HCEC 1CT (cell line): ENCODE measurements around the gene ZSCAN21.
"Not testable (repeated sequence)": the region's sequence is repeated elsewhere in the genome, so short reads cannot be mapped to it uniquely, and the experiment has no call there.

Experiments used
- DNase-seq: peaks from one replicate; pipeline ENCODE4 v3.0.0-alpha.2; 2017

The ZSCAN21 gene

DNA sequence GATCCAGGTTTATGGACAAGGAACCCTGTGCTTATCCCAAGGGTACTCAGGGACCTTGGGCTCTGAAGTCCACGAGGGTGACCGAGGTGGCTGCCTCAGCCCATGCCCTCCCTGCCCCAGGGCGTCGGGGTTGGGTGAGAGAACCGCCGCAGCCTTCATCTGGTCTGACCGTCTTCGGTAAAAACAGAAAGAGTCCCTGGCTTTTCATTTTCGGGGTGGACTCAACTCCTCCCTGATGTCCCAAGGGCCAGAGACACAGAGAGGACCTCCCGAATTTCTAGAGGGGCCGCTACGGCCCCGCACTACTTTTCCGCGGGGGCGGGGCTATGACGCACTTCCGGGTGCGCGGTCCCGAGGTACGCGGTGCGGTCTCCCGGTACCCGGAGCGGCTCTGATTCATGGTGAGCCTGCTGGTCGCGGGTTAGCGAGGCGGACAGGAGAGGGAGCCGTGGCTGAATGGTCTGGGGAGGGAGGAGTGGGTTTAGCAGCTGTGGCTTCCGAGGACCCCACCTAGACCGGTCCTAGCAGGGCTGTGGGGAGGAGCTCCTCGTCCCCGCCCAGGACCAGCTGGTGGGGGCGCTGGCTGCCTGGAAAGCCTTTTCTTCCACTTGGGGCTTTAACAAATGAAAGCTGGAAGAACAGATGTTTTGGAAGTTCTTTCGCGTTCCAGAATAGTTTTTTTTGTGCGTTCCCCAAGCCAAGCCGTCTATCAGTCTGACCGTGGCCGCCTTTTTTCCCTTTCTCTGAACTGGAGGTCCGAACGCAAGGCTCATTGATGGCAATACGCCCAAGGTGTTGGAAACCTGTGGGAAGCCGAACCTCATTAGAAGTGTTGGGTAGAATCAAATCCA is at the start of gene ZSCAN21:
Gene ZSCAN21, plus strand, starts transcription at position 334 of the 851 bp plus-strand sequence. CDS start 7,233 bp downstream, outside the sequence.
- peak; percentile 75 for DNase-seq

DNA sequence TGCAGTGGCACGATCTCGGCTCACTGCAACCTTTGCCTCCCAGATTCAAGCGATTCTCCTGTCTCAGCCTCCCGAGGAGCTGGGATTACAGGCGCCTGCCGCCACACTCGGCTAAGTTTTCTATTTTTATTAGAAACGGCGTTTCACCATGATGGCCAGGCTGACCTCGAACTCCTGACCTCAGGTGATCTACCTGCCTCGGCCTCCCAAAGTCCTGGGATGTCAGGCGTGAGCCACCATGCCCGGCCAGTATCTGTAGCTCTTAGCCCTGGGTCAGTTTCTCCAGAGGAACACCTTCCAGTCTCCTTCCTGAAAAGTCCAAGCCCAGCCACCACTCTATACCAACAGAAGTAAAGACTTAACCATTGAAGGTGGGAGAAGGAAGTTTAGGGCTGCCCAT is 49.3 kb upstream of the ZSCAN21 start:
- DNase-seq, result no peak

GRCh38 chr7:100003711-100004661 is 45.6 kb upstream of the ZSCAN21 start:
- DNase-seq, result no peak

- no peak for DNase-seq
Measured at GRCh38 chr7:100007887-100008286, 41.7 kb upstream of the ZSCAN21 start.

DNA sequence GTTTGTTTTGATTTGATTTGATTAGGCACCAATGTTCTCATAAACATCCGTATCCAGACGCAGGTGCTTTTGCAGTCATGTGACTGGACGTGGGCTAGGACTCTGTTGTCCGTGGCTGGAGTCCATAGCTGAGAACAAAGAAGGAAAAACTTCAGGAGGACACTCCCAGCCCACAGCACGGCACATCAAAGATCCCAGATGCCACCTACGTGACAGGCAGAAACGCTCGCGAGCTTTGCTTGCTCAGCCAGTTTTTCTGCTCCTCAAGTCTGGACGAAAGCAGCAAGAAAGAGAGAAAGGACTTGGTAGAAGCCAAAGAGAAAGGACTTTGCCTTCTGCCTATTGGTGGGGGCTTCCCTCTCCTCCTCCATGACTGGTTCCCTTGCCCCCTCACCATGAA is 41.0 kb upstream of the ZSCAN21 start:
- no peak for DNase-seq

- not testable (repeated sequence) for DNase-seq
Measured at GRCh38 chr7:100009952-100010351, 39.6 kb upstream of the ZSCAN21 start.

- DNase-seq, result no peak
Measured at GRCh38 chr7:100010901-100011300, 38.7 kb upstream of the ZSCAN21 start.

GRCh38 chr7:100011516-100011915 is 38.1 kb upstream of the ZSCAN21 start:
- DNase-seq, result no peak

GRCh38 chr7:100012385-100013327 is 36.9 kb upstream of the ZSCAN21 start:
- DNase-seq, result peak; percentile 9

- DNase-seq, result no peak
Measured at GRCh38 chr7:100013328-100013676, 36.3 kb upstream of the ZSCAN21 start.

DNA sequence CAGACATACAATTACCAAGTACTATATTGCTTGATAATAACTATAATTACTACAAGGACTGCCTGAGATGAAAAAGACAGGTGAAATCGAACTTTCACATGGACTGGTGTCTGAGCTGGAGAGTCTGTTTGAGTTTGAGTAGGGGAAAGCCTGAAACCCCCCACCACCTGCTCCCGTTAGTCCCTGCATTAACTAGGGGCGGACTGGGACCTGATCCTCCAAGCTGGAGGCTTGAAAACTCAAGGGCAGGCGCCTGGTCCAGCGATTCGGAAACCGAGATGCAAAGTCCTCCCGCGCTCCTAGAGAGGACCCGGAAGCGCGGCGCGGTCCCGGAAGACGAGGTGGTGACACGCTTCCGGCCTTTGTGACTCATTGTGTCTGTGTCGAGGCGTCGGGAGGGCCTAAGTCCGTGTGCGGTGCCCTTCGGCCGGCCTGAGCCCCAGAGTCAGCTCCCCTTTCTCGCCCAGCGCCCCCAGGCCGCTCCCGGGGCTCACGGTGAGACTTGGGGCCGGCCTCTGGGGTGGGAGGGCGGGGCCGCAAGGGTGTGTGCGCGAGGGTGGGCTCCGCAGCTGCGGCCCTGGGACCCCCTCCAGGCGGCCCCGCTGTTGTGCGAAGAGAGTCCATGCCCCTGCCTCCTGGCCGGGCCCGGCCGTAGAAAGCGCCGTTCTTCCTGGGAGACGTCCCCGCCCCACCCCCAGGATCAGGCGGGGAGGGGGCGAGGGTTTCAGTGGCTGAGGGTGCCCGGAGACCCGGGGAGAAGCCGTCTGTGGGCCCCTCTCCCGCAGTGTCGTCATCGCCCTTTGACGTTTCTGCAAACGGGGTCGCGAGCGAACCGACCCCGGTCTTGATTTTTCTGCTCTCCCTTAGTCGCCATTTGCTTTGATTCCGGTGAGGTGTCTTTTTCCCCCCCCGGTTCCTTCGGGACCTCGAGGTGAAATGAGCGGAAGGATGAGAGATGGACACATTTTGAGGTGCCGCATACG is 34.1 kb upstream of the ZSCAN21 start, which contains the start of gene ZKSCAN1:
Gene ZKSCAN1, plus strand, starts transcription at position 365 of the 983 bp plus-strand sequence. CDS start 7,911 bp downstream, outside the sequence.
- DNase-seq, result peak; percentile 93

DNA sequence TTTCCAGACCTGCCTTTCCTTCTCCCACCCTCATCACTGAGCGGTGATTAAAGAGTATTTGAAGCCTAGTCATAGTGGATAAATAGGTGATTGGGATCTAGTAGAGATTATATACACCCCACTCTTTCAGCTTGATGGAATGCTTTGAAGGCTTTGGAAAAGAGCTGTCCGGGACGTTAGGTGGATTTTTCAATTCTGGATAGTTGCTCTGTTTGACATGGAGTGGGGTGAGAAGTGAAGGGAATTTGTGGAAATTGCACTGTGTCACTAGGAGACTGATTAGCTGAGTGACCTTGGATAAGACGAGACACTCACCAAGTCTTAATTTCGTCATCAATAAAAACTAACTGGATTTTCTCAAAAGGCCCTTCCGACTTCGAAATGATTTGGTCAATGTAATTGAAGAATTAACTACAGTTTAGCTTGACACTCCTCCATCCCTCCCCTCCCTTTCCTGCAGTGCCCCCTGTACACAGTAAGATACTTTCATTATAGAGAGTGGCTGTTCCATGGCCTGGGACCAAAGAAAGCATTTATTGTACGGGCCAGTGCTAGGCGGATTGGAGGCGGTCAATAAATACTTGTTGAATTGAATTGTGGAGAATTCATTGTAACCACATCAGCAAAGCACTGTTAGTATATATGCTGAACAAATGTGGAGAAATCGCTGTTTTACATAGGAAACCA is 33.2 kb upstream of the ZSCAN21 start:
- DNase-seq, result no peak

- DNase-seq, result no peak
Measured at GRCh38 chr7:100017300-100017699, 32.3 kb upstream of the ZSCAN21 start.

DNA sequence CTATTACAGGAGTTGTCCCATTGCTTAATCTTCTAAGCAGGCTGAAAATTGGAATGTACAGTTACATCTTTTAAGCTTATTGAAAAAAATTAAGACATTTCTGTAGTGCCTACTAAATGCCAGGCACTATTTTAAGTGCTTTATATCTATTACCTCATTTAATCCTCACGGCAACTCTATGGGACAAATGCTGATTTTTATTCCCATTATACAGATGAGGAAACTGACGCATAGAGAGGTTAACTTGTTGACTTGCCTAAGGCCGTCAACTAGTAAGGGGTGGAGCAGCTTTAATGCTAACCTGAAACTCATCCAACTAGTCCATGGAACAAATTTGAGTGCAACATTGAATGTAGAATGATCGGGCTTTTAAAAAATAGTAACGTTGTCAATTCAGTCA is 31.7 kb upstream of the ZSCAN21 start:
- DNase-seq, result no peak

DNA sequence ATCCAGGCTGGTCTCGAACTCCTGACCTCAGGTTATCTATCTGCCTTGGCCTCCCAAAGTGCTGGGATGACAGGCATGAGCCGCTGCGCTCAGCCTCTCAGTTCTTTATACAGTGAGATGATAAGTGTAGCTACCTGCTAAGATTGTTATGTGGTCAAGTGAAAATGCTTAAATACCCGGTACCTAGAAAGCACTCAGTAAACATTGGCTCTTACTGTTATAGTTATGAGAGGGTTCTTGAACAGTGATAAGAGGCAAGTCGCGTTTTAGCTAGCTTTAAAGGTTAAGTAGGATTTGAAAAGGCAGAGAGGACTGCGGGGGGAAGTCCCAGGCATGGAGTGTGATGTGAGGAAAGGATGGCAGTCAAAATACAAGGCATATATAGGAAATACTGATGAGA is 29.7 kb upstream of the ZSCAN21 start:
- no peak for DNase-seq

DNA sequence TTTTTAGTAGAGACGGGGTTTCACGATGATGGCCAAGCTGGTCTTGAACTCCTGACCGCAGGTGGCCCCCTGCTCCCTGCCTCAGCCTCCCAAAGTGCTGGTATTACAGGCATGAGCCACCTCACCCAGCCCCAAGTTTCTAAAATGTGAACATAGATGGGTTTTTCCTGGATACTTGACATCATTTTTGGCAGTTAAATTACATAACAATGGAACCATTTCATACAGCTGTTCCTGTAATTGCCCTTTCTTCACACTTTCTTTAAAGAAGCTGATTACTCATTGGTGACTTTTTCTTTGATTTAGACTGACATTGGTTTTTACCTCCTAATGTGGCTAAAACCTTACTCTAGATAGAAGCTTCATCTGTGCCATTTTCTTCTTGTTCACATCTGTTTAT is 28.3 kb upstream of the ZSCAN21 start:
- no peak for DNase-seq

DNA sequence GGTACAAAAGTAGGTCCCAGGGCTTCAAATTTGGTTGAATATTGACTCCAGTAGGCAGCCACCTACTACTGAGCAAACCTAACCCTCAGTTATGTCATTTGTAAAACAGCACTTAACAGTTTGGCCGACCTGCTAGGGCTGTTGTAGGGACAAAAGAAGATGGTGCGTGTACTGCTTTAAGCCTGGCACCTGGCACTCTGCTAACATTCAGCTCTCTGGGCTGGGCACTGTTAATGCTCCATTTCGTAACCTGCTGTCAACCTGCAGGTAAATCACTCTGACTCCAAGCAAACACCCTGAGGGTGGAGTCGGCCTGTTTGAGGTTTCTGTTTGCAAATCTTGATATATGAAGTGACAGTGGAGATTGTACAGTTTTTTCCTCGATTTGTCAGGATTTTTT is 27.0 kb upstream of the ZSCAN21 start:
- DNase-seq, result no peak

DNA sequence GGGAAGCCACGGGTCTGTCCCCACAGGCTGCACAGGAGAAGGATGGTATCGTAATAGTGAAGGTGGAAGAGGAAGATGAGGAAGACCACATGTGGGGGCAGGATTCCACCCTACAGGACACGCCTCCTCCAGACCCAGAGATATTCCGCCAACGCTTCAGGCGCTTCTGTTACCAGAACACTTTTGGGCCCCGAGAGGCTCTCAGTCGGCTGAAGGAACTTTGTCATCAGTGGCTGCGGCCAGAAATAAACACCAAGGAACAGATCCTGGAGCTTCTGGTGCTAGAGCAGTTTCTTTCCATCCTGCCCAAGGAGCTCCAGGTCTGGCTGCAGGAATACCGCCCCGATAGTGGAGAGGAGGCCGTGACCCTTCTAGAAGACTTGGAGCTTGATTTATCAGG is 26.0 kb upstream of the ZSCAN21 start:
- no peak for DNase-seq

- DNase-seq, result no peak
Measured at GRCh38 chr7:100024020-100024619, 25.5 kb upstream of the ZSCAN21 start.

DNA sequence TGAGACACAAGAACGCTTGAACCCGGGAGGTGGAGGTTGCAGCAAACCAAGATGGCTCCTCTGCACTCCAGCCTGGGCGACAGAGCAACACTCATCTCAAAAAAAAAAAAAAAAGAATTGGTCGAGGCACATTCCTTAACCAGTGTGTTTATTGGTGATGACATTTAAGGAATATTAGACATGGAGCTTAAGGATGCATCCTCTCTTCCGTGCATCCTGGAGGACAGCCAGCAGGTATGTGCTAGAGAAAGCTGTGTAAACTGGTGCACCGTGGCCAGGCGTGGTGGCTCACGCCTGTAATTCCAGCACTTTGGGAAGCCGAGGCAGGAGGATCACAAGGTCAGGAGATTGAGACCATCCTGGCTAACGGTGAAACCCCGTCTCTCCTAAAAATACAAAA is 22.4 kb upstream of the ZSCAN21 start:
- no peak for DNase-seq
